Measurements from ENCODE around the gene FBXO22. TPM values are rescaled to one million over a fixed set of nuclear protein-coding genes. Genes with fewer than 3 reads are reported as not detected.

Gene FBXO22
- total RNA-seq, 3 donors from 2014 or later (not counting 1 experiment from before 2014, with no cell fraction given), result 8.5 to 16.2 (median 11.8) TPM

DNA sequence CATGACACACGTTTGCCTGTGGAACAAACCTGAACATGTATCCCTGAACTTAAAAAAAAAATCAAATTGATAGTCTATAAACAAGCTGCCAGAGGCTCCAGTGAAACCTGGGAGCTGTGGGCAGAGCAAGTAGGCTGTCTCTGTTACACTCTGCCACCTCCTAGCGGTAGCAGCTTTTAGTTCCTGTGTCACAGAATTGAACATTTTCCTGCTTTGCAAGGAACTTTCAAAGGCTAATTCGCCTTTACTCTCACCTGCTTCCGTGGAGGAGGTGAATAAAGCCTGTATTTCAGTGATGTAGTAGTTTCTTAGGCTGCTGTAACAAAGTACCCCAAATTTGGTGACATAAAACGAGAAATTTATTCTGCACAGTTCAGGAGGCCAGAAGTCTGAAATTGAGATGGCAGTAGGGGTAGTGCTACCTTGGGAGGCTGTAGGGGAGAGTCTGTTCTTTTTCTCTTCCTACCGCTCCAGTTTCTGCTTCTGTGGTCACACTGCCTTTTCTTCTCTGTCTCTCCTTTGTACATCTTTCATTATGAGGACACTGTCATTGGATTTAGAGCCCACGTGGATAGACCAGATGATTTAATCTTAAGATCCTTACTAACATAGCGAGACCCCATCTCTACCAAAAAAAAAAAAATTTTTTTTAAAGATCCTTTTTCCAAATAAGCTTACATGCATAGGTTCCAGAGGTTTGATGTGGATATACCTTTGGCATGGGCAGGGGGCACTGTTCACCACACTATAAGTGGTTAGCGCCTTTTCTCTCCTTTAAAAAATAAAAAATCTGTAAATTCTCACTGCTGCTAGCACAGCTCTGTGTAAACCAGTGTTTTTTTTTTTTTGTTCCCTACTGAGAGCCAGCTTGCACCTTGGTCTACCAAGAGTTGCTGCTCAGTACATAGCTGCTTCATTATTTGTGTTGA is 25.3 kb downstream of the FBXO22 start:
- Mint-ChIP-seq H3K27ac (no peak overlapping the region), H3K4me1 (peaks cover 60 to 62% of the 10 kb centered on the region in 2 donors), H3K27me3 (ENCODE audit: low read depth in 2 of 2) (no peaks in the 10 kb centered on the region), H3K4me3 (no peak overlapping the region), H3K36me3 (peaks cover 9% of the 10 kb centered on the region), H3K9me3 (no peaks in the 10 kb centered on the region)
- no peaks in the 10 kb centered on the region for H3K27me3 ChIP-seq (ENCODE audit: control insufficient read depth, insufficient read depth, low read length)
- H3K9me3 ChIP-seq (ENCODE audit: control insufficient read depth, insufficient read depth, low read length), result no peaks in the 10 kb centered on the region
- peaks cover 14% of the 10 kb centered on the region for H3K36me3 ChIP-seq (ENCODE audit: control insufficient read depth, insufficient read depth, low read length)
- ATAC-seq (peak in 1 of 3 donors; percentile 28), DNase-seq (peak in 1 of 2 donors; percentile 16)
- H3K27ac ChIP-seq (ENCODE audit: low read length), result no peak overlapping the region
- TF ChIP-seq, protein P1, sequence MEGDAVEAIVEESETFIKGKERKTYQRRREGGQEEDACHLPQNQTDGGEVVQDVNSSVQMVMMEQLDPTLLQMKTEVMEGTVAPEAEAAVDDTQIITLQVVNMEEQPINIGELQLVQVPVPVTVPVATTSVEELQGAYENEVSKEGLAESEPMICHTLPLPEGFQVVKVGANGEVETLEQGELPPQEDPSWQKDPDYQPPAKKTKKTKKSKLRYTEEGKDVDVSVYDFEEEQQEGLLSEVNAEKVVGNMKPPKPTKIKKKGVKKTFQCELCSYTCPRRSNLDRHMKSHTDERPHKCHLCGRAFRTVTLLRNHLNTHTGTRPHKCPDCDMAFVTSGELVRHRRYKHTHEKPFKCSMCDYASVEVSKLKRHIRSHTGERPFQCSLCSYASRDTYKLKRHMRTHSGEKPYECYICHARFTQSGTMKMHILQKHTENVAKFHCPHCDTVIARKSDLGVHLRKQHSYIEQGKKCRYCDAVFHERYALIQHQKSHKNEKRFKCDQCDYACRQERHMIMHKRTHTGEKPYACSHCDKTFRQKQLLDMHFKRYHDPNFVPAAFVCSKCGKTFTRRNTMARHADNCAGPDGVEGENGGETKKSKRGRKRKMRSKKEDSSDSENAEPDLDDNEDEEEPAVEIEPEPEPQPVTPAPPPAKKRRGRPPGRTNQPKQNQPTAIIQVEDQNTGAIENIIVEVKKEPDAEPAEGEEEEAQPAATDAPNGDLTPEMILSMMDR (IDR thresholded peaks at IDR 0.05), result peak; percentile 12
- no peak overlapping the region for H3K4me3 ChIP-seq (ENCODE audit: low read length)
- H3K4me1 ChIP-seq (ENCODE audit: control insufficient read depth, insufficient read depth, low read length), result peaks cover 17% of the 10 kb centered on the region
- intact Hi-C loops (cut with micrococcal nuclease), result loop anchor here (10.0 kb wide), 1 partner anchor 204 kb away; a partner anchor contains a TSS
- WGBS (ENCODE audit: insufficient coverage), result 91% methylated on average over 7 of the region's 9 CpGs

GRCh38 chr15:75929799-75930565 is 26.3 kb downstream of the FBXO22 start:
- peak in 1 of 2 donors; percentile 8 for DNase-seq
- intact Hi-C loops (cut with micrococcal nuclease), result loop anchor here (10.0 kb wide), 1 partner anchor 205 kb away; a partner anchor contains a TSS
- H3K27ac ChIP-seq (ENCODE audit: low read length), result no peak overlapping the region
- ATAC-seq, result peak; percentile 59 to 78 (median 65)
- Mint-ChIP-seq H3K27me3 (ENCODE audit: low read depth in 2 of 2) (no peaks in the 10 kb centered on the region), H3K4me3 (no peak overlapping the region), H3K4me1 (peaks cover 49 to 52% of the 10 kb centered on the region in 2 donors), H3K27ac (peak overlapping the region; percentile 47 to 75), H3K9me3 (no peaks in the 10 kb centered on the region), H3K36me3 (peaks cover 9% of the 10 kb centered on the region)
- peaks cover 10% of the 10 kb centered on the region for H3K4me1 ChIP-seq (ENCODE audit: control insufficient read depth, insufficient read depth, low read length)
- no peaks in the 10 kb centered on the region for H3K27me3 ChIP-seq (ENCODE audit: control insufficient read depth, insufficient read depth, low read length)
- no peak overlapping the region for H3K4me3 ChIP-seq (ENCODE audit: low read length)
- peaks cover 22% of the 10 kb centered on the region for H3K36me3 ChIP-seq (ENCODE audit: control insufficient read depth, insufficient read depth, low read length)
- 51% methylated on average over 4 of the region's 5 CpGs for WGBS (ENCODE audit: insufficient coverage)
- TF ChIP-seq, protein P1 (IDR thresholded peaks at IDR 0.05), result no peak
- no peaks in the 10 kb centered on the region for H3K9me3 ChIP-seq (ENCODE audit: control insufficient read depth, insufficient read depth, low read length)

GRCh38 chr15:75930866-75931265 is 27.2 kb downstream of the FBXO22 start:
- H3K27ac ChIP-seq (ENCODE audit: low read length), result no peak overlapping the region
- Mint-ChIP-seq H3K36me3 (peaks cover 9% of the 10 kb centered on the region), H3K4me3 (no peak overlapping the region), H3K4me1 (peaks cover 41 to 44% of the 10 kb centered on the region in 2 donors), H3K9me3 (no peaks in the 10 kb centered on the region), H3K27me3 (ENCODE audit: low read depth in 2 of 2) (no peaks in the 10 kb centered on the region), H3K27ac (peak overlapping the region; percentile 47 to 75)
- TF ChIP-seq, protein P1 (IDR thresholded peaks at IDR 0.05), result no peak
- peaks cover 26% of the 10 kb centered on the region for H3K36me3 ChIP-seq (ENCODE audit: control insufficient read depth, insufficient read depth, low read length)
- H3K27me3 ChIP-seq (ENCODE audit: control insufficient read depth, insufficient read depth, low read length), result no peaks in the 10 kb centered on the region
- H3K4me3 ChIP-seq (ENCODE audit: low read length), result no peak overlapping the region
- H3K9me3 ChIP-seq (ENCODE audit: control insufficient read depth, insufficient read depth, low read length), result no peaks in the 10 kb centered on the region
- peaks cover 6% of the 10 kb centered on the region for H3K4me1 ChIP-seq (ENCODE audit: control insufficient read depth, insufficient read depth, low read length)
- intact Hi-C loops (cut with micrococcal nuclease), result no loop called here
- ATAC-seq, result no peak
- DNase-seq, result no peak
- 100% methylated on average over 1 of the region's 2 CpGs for WGBS (ENCODE audit: insufficient coverage)
